ENCODE results near the gene MAMSTR. TPM values are rescaled to one million over a fixed set of nuclear protein-coding genes. Genes with fewer than 3 reads are reported as not detected.
A peak's percentile ranks its signal among the peaks of the same experiment; 100 is the strongest.

MAMSTR gene
- total and polyA plus RNA-seq, 9 of the 15 experiments (the other 6 are each of a cell fraction or from before 2014, with no cell fraction given), result 0.08 to 1.00 (median 0.40) TPM; not detected in 1

DNA sequence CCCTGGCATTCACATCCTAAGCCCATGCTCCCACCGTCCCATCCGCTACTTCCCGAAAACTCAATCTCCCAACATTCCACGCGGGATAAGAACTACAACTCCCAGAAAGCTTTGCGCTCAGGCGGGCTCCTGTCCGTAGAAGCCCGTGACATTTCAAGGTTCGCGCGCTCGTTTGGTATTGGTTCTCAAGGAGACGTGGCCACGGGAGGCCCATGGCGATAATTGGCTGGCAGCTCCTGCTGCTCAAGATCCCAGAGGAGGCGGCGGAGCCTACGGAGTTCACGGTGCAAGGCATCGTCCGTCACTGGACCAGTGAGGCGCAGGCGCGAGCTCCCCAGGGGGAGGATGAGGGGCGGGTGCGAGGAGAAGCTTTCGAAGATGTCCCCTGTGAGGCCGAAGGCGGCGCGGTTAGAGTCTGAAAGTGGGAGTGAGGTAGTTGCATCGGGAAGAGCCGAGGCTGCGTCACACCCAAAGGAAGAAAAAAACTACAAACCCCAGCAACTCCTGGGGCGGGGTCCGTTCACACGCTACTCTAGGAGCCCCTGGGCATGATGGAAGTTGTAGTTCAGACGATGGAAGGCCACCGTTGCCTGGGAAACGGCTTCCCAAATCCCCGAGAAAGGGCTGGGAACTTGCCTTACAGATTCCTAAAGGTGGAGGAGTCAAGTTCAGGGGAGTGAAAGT lies 1.2 kb upstream of the MAMSTR start (continued):
- no peak for TF ChIP-seq THRA (IDR thresholded peaks at IDR 0.05)
- TF ChIP-seq RB1 (IDR thresholded peaks at IDR 0.05; ENCODE audit: low read depth), result peak; percentile 46; the same call in 1 of the 2 replicates
- TF ChIP-seq ZBTB26 (CRISPR knock-in tag; IDR thresholded peaks at IDR 0.05), result no peak
- no peak for TF ChIP-seq PPARD (CRISPR knock-in tag; IDR thresholded peaks at IDR 0.05)
- TF ChIP-seq, protein P1, sequence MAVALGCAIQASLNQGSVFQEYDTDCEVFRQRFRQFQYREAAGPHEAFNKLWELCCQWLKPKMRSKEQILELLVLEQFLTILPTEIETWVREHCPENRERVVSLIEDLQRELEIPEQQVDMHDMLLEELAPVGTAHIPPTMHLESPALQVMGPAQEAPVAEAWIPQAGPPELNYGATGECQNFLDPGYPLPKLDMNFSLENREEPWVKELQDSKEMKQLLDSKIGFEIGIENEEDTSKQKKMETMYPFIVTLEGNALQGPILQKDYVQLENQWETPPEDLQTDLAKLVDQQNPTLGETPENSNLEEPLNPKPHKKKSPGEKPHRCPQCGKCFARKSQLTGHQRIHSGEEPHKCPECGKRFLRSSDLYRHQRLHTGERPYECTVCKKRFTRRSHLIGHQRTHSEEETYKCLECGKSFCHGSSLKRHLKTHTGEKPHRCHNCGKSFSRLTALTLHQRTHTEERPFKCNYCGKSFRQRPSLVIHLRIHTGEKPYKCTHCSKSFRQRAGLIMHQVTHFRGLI (CRISPR knock-in tag; IDR thresholded peaks at IDR 0.05), result 0 out of 2 replicates have a peak, but pooled peaks have one; percentile 49
- no peak for TF ChIP-seq KLF16 (IDR thresholded peaks at IDR 0.05)
- no peak for TF ChIP-seq CCNT2 (IDR thresholded peaks at IDR 0.05; ENCODE audit: borderline replicate concordance, extremely low read depth, insufficient read length, low read depth, low read length)
- TF ChIP-seq SPI1 (IDR thresholded peaks at IDR 0.05; ENCODE audit: borderline replicate concordance, low read depth, low read length), result no peak
- TF ChIP-seq POLR3G (IDR thresholded peaks at IDR 0.05; ENCODE audit: extremely low read depth, insufficient read length, insufficient replicate concordance), result no peak
- no peak for TF ChIP-seq TSC22D4 (tag; IDR thresholded peaks at IDR 0.05)
- TF ChIP-seq, protein P2, sequence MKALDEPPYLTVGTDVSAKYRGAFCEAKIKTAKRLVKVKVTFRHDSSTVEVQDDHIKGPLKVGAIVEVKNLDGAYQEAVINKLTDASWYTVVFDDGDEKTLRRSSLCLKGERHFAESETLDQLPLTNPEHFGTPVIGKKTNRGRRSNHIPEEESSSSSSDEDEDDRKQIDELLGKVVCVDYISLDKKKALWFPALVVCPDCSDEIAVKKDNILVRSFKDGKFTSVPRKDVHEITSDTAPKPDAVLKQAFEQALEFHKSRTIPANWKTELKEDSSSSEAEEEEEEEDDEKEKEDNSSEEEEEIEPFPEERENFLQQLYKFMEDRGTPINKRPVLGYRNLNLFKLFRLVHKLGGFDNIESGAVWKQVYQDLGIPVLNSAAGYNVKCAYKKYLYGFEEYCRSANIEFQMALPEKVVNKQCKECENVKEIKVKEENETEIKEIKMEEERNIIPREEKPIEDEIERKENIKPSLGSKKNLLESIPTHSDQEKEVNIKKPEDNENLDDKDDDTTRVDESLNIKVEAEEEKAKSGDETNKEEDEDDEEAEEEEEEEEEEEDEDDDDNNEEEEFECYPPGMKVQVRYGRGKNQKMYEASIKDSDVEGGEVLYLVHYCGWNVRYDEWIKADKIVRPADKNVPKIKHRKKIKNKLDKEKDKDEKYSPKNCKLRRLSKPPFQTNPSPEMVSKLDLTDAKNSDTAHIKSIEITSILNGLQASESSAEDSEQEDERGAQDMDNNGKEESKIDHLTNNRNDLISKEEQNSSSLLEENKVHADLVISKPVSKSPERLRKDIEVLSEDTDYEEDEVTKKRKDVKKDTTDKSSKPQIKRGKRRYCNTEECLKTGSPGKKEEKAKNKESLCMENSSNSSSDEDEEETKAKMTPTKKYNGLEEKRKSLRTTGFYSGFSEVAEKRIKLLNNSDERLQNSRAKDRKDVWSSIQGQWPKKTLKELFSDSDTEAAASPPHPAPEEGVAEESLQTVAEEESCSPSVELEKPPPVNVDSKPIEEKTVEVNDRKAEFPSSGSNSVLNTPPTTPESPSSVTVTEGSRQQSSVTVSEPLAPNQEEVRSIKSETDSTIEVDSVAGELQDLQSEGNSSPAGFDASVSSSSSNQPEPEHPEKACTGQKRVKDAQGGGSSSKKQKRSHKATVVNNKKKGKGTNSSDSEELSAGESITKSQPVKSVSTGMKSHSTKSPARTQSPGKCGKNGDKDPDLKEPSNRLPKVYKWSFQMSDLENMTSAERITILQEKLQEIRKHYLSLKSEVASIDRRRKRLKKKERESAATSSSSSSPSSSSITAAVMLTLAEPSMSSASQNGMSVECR (CRISPR knock-in tag; IDR thresholded peaks at IDR 0.05), result peak; percentile 59; the same call in 1 of the 2 replicates
- TF ChIP-seq SMAD1 (IDR thresholded peaks at IDR 0.05; ENCODE audit: low read depth, low read length, partially characterized antibody), result no peak
- no peak for TF ChIP-seq BCL6 (CRISPR knock-in tag; IDR thresholded peaks at IDR 0.05)
- no peak for TF ChIP-seq NFXL1 (CRISPR knock-in tag; IDR thresholded peaks at IDR 0.05)
- TF ChIP-seq, protein P3, sequence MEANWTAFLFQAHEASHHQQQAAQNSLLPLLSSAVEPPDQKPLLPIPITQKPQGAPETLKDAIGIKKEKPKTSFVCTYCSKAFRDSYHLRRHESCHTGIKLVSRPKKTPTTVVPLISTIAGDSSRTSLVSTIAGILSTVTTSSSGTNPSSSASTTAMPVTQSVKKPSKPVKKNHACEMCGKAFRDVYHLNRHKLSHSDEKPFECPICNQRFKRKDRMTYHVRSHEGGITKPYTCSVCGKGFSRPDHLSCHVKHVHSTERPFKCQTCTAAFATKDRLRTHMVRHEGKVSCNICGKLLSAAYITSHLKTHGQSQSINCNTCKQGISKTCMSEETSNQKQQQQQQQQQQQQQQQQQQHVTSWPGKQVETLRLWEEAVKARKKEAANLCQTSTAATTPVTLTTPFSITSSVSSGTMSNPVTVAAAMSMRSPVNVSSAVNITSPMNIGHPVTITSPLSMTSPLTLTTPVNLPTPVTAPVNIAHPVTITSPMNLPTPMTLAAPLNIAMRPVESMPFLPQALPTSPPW (CRISPR knock-in tag; IDR thresholded peaks at IDR 0.05), result peak; percentile 73

All from K562 (cell line).